Epidermal melanocyte (primary cell): ENCODE results near the gene MPZL2.

Source experiments
- DNase-seq: peaks from one replicate; pipeline ENCODE4 v3.0.0; 2011; ENCODE audit warnings: low spot score; ENCODE audit not compliant: insufficient read length

MPZL2 gene

GRCh38 chr11:118243993-118244762, 19.9 kb downstream of the MPZL2 start:
- no peak for DNase-seq

GRCh38 chr11:118243161-118243560, 20.9 kb downstream of the MPZL2 start:
- DNase-seq = no peak

- DNase-seq = no peak
These were observed 22.4 kb downstream of the MPZL2 start for GRCh38 chr11:118241764-118242098.

GRCh38 chr11:118240999-118241763, 22.9 kb downstream of the MPZL2 start:
- DNase-seq = no peak

GRCh38 chr11:118239509-118240205, 24.4 kb downstream of the MPZL2 start:
- no peak for DNase-seq

GRCh38 chr11:118238929-118239328, 25.2 kb downstream of the MPZL2 start:
- DNase-seq = no peak

- no peak for DNase-seq
These were observed 25.7 kb downstream of the MPZL2 start for GRCh38 chr11:118238421-118238820.

- no peak for DNase-seq
These were observed 27.9 kb downstream of the MPZL2 start for GRCh38 chr11:118236170-118236569.

GRCh38 chr11:118234833-118235232, 29.3 kb downstream of the MPZL2 start:
- DNase-seq = no peak

GRCh38 chr11:118233850-118234249, 30.2 kb downstream of the MPZL2 start:
- no peak for DNase-seq

- DNase-seq = no peak
These were observed 30.7 kb downstream of the MPZL2 start for GRCh38 chr11:118233377-118233776.

GRCh38 chr11:118232659-118233058, 31.4 kb downstream of the MPZL2 start:
- DNase-seq = no peak

- no peak for DNase-seq
These were observed 32.6 kb downstream of the MPZL2 start for GRCh38 chr11:118231461-118231860.

- no peak for DNase-seq
These were observed 34.0 kb downstream of the MPZL2 start for GRCh38 chr11:118230088-118230487.

- DNase-seq = no peak
These were observed 34.7 kb downstream of the MPZL2 start for GRCh38 chr11:118229274-118229847.

- DNase-seq = no peak
These were observed 36.0 kb downstream of the MPZL2 start for GRCh38 chr11:118227865-118228785.

- DNase-seq = no peak
These were observed 37.3 kb downstream of the MPZL2 start for GRCh38 chr11:118226781-118227180.

- DNase-seq = no peak
These were observed 37.8 kb downstream of the MPZL2 start for GRCh38 chr11:118226296-118226695.

GRCh38 chr11:118224511-118225188, 39.4 kb downstream of the MPZL2 start, which contains the start of gene JAML:
Gene JAML, minus strand, starts transcription at chr11:118225011. Its CDS starts 10,145 bp downstream, at chr11:118214866.
- no peak for DNase-seq

- DNase-seq = no peak
These were observed 40.1 kb downstream of the MPZL2 start for GRCh38 chr11:118223992-118224391.
